Amygdala (tissue), 56 donors: ENCODE data around the gene FMC1.
"Not testable (repeated sequence)": the region's sequence is repeated elsewhere in the genome, so short reads cannot be mapped to it uniquely, and the experiment has no call there.

Source experiments
- DNase-seq, 56 donors: peaks; one replicate each; lab custom pipeline; 2025; lab: John Stamatoyannopoulos, UW

FMC1 gene

DNA sequence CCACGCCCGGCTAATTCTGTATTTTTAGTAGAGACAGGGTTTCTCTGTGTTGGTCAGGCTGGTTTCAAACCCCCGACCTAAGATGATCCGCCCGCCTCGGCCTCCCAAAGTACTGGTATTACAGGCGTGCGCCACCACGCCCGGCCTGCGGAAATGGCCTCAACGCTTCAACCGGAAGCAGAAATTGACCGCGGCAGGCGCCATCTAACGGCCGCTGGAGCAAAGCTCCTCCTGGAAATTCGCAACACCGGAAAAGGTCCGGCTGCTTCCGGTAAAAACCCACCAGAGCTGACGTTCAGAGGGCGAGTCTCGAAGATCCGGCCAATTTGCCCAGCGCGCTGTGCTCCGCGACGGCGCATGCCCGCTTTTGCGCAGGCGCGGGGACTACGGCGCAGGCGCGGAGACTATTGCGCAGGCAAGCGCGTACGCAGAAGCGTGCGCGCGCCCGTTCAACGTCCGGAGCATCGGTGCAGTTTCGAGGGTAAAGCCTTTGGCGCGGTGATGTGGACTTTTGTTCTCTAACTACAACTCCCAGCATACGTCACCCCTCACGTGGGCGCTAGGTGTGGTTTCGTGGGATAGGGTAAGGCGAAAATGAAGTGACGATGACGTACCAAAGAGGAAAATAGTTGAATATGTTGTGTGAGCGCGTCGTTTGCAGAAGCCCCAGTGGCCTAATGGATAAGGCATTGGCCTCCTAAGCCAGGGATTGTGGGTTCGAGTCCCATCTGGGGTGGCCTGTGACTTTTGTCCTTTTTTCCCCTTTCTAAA is 915 bp upstream of the FMC1 start:
- DNase-seq: peak; percentile 60 to 100 (median 95)

DNA sequence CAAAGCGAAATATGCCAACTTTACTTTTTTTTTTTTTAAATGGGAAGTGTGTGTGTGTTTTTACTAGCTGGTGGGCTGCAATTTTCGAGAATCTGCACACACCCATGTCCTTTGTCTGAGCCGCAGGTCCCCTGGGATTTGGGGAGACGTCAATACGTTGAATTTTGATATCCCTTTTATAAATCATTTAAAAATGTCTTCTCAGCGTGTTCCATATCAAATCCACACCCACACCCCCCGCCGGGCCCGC is 404 bp upstream of the FMC1 start:
- DNase-seq: no peak

DNA sequence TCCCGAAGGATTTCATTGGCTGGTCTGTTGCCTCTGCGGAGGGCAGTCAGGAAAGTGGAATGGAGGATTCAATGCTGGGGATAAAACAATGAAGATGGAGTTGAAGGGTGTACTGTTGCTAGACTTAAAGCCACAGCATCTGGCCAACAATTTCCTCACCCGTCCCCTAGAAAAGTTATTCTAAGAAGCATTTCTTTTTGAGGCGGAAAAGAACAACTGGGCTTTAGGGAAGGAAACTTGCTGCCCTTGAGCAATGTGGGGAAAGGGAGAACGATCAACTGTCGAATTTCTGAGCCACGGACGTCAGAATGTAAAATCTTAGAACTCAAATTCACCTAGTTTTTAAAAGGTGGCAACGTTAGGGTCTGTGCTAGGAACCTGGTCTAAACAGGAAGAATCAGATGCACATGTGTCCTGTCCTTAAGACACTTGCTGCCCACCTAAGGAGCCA is 664 bp downstream of the FMC1 start:
- peak in 1 of 56 donors; percentile 91 for DNase-seq

DNA sequence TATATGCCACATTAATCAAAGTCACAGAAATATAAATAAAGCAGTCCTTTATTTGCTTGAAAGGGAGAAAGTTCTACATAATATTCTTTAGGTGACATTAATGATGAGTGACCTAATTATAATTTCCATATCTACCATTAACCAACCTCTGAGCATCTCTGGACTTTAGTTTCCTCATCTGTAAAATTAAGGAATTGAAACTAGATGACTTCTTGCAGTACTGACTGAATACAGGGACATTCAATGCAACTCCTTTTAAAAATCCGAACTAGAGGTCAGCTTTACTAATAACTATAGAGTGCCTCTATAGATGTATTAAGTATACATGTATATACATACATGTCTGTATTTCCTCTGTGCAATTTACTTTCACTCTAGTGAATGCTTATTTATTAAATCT is 3.9 kb downstream of the FMC1 start:
- DNase-seq: no peak

DNA sequence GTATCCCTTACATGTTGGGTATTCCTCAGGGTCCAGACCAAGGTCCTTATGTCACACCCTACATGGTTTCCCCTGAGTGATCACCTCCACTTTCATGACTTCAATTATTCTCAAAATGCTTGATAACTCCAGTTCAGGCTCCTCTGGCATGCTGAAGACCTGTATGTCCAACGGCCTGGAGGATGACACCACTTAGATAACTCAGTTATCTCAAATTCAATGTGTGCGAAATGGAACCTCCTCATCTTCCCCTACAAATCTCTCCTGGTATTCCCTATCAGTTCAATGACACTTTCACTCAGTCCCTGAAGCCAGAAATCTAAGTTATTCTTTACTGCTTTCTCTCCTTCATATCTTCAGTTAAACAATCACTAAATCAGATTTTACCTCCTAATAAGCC is 9.9 kb downstream of the FMC1 start:
- no peak for DNase-seq

DNA sequence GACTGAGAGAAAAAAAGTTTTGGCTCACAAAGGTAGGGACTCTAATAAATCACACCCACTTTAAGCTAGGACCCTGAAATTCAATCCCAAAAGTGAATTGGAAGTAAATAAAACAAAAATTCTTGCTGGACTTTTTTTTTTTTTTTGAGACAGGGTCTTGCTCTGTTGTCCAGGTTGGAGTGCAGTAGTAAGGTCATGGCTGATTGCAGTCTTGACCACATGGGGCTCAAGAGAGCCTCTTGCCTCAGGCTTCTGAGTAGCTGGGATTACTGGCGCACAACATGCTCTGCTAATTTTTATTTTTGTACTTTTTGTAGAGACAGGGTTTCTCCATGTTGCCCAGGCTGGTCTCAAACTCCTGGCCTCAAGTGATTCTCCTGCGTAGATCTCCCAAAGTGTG is 13.6 kb downstream of the FMC1 start:
- no peak for DNase-seq

DNA sequence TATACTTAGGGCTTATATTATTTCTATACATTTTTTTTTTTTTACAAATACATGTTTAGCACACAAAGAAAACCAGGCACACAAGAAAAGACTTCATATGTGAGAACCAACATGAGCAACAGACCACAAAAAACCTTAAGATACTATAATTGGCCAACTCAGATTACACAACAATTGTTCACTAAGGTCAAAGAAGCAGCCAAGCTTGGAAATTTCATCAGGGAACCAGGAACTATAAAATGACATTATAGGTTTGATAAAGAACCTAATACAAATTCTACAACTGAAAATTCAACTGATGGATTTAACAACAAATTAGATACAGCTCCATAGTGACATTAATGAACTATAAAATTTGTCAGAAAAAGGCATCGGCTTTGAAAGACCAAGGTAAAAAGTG is 14.2 kb downstream of the FMC1 start:
- no peak for DNase-seq

DNA sequence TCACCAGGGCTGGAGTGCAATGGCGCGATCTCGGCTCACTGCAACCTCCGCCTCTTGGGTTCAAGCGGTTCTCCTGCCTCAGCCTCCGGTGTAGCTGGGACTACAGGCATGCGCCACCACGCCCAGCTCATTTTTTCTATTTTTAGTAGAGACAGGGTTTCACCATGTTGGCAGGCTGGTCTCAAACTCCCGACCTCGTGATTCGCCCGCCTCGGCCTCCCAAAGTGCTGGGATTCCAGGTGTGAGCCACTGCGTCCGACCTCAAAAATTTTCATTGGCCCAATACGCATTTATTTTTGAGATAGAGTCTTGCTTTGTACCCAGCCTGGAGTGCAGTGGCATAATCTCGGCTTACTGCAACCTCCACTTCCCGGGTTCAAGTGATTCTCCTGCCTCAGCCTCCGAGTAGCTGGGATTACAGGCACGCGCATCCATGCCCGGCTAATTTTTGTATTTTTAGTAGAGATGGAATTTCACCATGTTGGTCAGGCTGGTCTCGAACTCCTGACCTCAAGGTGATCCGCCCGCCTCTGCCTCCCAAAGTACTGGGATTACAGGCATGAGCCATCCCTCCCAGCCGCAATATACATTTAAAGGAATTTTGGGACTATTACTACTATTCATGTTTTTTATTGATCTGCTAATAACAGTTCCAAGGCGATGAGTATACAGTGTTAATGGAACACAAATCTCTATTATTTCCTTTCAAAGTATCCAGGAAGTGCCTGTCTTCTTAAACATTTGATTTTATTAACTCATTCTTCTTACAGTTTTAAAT is 16.8 kb downstream of the FMC1 start:
- not testable (repeated sequence) for DNase-seq

DNA sequence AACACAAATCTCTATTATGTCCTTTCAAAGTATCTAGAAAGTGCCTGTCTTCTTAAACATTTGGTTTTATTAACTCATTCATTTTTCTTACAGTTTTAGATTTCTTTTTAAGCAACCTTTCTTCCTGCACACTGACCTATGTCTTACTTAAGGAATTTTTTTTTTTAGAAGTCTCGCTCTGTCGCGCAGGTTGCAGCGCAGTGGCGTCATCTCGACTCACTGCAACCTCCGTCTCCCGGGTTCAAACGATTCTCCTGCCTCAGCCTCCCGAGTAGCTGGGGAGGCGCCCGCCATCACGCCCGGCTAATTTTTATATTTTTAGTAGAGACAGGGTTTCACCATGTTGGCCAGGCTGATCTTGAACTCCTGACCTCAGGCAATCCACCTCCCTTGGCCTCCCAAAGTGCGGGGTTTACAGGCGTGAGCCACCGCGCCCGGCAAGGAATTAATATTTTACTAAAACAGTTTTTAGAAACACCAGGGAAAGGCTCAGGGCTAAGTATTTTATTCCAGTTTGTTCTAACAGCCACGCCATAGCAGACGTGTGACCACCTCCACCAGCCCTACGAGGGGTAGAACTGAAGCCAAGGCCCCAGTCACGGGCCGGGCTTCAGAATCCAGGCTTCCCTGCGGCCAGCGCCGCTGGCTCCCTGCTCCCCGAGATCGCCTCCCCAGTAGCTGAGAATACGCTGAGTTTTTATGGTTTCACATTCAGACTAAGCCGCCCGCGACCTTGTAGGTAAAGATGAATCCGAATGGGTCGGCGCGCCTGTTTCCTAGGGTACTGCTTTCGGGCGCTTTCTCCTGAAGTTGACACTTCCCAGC is 17.6 kb downstream of the FMC1 start:
- DNase-seq: peak in 7 of 56 donors; percentile 10 to 65 (median 53)

DNA sequence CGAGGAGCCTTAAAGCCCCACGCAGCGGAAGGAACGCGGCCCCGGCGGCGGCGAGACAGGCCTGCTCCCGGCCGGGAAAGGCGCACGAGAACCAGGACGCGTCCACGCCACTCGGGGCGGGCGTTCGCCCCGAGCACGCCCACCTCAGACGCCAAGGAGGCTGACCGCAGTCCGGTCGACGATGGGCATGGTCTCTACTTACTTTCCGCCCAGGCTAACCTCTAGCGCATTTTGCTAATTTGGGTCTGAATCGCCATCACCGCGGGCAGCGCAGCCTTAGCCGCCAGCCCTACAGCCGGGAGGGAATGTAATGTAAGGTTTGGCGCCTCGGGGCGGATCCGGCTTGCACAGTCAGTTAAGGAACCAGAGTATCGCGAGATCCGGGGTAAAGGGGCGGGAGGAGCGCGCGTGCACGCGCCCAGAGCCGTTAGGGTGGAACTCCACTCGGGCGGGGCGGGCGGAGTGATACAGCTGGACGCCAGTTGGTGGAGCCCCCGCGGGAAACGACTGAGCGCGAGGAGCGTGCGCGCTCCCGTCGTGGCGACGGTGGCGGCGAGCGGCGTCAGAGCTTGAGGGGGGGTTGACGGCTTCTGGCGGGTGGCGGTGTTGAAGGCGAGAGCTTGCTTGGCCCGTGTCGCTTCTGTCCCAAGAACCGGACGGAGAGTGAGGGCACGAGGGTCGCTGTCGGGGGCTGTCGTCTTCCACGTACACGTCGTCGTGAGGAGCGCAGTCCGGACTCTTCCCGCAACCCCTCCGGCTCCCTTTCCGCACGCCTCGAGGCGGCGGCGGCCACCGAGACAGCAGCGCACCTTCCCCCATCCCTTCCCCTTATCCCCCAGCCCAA is 18.5 kb downstream of the FMC1 start, which contains the start of gene LUC7L2:
Gene LUC7L2 (plus strand): TSS at position 529 of the 844 bp plus-strand sequence. CDS start 368 bp downstream, outside the sequence.
- peak; percentile 72 to 100 (median 98) for DNase-seq

DNA sequence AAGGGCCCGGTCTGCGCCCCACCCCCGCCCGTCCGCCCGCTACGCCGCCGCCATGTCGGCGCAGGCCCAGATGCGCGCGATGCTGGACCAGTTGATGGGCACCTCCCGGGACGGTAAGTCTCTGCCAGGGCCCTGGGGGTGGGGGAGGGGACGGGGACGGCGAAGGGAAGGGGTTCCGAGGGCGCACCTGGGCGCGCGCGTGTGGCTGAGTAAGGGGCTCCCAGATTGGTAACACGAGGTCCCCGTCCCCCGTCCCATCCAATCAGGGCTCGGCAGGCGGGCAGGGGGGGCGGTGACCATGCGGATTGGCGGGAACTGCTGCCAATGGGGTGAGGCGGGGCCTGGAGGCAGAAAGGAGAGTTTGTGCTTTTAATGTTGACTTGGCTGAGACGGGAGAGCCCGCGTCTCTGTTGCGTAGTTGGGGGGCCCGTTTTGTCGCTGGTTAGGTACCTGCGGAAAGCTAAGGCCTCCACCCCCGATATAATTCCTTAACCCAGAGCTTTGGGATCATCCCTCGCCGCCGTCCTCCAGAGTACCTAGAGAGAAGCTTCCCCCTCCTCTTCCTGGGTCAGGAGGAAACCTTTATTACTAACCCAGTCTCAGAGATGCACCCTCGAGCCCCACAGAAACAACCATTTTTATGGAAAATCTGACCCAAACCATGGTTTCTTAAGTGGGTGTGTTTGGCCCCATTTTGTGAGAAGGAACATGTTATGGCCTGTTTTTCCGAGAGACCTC is 19.2 kb downstream of the FMC1 start:
- peak; percentile 71 to 98 (median 94) for DNase-seq

DNA sequence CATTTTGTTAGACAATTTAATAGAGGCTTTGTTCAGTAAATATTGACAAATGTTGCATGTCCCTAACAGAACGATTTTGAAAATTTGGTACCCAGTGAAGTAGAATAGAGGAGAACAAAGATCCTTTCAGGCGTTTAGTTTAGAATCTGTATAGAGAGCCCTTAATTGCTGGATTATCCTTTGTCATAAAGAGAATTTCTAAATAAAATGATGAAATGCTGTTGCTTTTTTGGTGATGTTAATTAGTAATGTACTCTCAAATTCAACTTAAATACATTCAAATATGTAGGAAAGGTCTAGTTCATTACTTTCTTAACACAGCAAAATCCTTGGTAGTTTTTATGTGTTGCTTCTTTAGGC is 19.8 kb downstream of the FMC1 start:
- no peak for DNase-seq

DNA sequence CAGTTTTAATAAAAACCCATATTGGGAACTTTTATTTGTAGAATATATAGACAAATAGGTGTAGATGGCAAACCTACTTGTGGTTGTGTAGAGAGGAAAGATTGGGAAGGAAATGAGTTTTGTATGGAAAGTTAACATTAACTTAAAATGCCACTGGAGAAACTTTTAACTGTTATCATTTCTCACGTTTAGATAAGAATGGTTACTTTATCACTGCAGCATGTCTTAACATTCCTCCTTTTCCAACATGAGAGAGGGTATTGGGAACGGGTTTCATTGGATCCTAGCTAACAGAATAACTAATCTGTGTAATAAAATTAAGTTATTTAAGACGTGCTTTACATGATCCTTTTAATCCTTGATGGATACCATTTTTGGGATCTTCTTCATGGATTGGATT is 20.4 kb downstream of the FMC1 start:
- DNase-seq: no peak

DNA sequence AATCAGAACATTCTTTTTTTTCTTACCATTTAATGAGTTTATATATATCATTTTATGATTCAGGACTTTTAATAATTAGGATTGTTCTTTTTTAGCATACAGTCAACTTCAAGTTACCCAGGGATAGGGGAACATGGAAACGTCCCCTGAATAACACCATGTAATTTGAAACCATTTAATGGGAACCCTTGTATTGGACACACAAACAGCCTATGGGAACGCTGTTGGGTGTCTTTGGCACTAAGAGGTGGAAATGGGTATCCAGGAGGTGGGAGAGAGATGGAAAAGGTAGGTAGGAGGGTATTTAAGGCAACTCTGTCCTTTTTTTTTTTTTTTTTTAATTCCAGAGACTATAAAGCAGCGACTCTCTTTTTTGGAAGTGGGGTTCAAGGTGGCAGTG is 21.2 kb downstream of the FMC1 start:
- DNase-seq: no peak

DNA sequence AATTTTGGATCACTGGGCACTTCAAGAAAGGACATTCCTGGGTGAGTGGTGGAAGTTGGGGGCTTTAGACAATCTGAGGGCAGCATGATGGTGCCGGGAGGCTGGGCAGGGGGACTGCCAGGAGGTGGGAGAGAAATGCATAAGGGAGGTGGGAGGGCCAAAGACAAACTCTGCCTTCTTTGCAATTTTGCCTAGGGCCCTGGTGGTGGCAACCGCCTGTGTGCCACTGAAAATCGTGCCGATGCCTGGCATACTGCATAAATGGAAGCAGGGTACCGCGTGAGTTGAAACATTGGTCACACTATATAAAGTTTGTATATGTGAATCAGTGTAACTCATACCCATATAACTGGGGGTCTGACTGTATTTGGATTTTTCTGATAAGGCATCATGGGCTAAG is 21.8 kb downstream of the FMC1 start:
- DNase-seq: peak in 1 of 56 donors; percentile 3

DNA sequence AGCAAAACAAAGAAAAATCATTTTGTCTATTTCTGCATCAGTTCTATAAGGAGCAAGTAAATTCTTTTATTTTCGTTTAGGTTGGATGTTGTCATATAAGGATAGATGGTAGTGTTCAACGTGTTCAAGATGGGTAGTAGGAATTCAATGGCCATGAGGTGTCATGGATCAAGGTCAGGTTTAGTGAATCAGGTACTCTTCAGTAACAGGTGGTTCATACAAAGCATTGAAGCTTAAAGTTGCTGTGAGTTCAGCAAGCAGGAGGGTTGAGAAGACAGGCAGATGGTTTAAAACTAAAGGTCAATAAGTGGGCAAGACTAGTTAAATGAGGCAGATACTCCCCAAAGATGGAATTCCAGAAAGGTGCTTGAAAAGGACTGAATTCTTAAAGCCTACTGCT is 24.2 kb downstream of the FMC1 start:
- DNase-seq: no peak

DNA sequence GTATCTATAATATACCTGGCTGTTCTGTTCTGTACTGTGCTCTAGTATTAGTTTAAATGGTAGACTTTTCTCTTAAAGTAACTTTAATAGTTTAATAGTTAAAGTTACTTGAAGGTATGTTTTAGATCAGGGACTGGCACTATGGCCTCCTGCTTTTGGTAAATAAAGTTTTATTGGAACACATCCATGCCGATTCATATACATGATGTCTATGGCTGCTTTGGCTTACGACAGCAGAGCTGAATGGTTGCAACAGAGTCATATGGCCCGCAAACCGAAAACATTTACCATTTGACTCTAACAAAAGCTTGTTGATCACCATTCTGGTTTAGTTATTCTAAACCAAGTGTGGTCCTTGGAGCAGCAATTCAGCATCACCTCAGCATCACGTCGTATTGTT is 25.3 kb downstream of the FMC1 start:
- no peak for DNase-seq

DNA sequence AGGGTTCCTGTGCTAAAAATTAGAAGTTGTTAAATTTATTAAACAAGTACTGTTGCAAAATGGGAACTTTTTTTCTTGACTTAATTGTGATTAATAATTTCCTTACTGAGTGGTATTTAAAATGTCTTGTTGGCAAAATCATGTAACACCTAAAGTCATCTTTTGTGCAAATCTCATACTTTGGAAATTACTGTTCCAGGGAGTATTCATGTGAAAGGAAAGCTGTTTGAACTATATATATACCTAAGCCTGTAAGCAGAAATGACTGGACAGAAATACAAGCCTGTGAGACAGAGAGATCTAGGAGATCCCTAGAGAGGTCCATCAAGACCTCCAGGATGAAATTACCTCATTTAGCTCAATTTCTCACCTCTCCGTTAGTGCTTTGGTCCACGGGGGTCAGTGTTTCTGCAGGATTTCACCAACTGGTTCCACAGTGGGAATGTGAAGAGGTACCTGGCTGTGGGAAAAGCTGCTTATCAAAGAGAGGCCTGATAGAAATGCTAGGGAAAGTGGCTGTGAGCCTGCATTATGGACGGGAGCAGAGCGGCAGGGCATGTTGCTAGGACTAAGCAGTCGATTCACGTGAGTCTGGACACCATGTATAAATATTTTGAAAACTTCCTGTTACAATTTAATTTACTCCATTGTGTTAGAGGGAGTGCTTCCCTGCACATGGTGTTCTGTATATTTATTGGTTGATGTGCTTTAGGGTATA is 26.5 kb downstream of the FMC1 start:
- DNase-seq: no peak
